Measurements from ENCODE around the gene GREB1L. TPM values are rescaled to one million over a fixed set of nuclear protein-coding genes. Genes with fewer than 3 reads are reported as not detected.
"Not testable (repeated sequence)": the region's sequence is repeated elsewhere in the genome, so short reads cannot be mapped to it uniquely, and the experiment has no call there.

The GREB1L gene
- polyA plus RNA-seq, 1 donor (not counting 4 experiments of a cell fraction or from before 2014, with no cell fraction given) = 5.5 TPM

DNA sequence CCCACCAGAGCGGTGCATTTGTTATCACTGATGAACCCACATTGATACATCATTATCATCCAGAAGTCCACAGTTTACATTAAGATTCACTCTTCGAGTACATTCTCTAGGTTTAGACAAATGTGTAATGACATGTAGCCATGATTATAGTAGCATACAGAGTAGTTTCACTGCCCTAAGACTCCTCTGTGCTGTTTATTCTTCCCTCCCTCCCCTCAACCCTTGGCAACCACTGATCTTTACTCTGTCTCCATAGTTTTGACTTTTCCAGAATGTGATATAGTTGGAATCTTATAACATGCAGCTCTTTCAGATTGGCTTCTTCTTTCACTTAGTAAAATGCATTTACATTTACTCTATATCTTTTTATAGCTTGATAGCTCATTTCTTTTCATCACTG, 31.2 kb upstream of the GREB1L start:
- no peak overlapping the region for H2AFZ ChIP-seq (ENCODE audit: control insufficient read depth, low read length)
- dilution Hi-C loops (cut with MboI; ENCODE audit: extremely low pct_ligation_motif_present, low sequenced_read_pairs) = no loop called here
- TF ChIP-seq, protein P1, sequence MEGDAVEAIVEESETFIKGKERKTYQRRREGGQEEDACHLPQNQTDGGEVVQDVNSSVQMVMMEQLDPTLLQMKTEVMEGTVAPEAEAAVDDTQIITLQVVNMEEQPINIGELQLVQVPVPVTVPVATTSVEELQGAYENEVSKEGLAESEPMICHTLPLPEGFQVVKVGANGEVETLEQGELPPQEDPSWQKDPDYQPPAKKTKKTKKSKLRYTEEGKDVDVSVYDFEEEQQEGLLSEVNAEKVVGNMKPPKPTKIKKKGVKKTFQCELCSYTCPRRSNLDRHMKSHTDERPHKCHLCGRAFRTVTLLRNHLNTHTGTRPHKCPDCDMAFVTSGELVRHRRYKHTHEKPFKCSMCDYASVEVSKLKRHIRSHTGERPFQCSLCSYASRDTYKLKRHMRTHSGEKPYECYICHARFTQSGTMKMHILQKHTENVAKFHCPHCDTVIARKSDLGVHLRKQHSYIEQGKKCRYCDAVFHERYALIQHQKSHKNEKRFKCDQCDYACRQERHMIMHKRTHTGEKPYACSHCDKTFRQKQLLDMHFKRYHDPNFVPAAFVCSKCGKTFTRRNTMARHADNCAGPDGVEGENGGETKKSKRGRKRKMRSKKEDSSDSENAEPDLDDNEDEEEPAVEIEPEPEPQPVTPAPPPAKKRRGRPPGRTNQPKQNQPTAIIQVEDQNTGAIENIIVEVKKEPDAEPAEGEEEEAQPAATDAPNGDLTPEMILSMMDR (optimal IDR thresholded peaks at IDR 0.05 in 1 of 3, IDR thresholded peaks at IDR 0.05 in 1 of 3, conservative IDR thresholded peaks at IDR 0.05 in 1 of 3; ENCODE audit: extremely low read depth in 1 of 3, insufficient read depth in 2 of 3, low read length in 3 of 3) = no peak
- TF ChIP-seq EZH2 (IDR thresholded peaks at IDR 0.05; ENCODE audit: low read length) = no peak
- no peaks in the 10 kb centered on the region for H3K27me3 ChIP-seq (ENCODE audit: control insufficient read depth, extremely low read depth, insufficient read depth, low read length)
- H3K27ac ChIP-seq (ENCODE audit: control insufficient read depth, insufficient read depth, low read length) = no peak overlapping the region
- DNase-seq (ENCODE audit: low read depth, low spot score) (no peak), FAIRE-seq (no peak)
- no peak overlapping the region for H3K4me3 ChIP-seq (ENCODE audit: control insufficient read depth in 2 of 3, extremely low read depth in 1 of 3, insufficient read depth in 2 of 3, low read depth in 1 of 3, low read length in 3 of 3)
- no peaks in the 10 kb centered on the region for H3K36me3 ChIP-seq (ENCODE audit: control insufficient read depth in 2 of 2, extremely low read depth in 1 of 2, insufficient read depth in 2 of 2, low read length in 2 of 2)
- no peaks in the 10 kb centered on the region for H3K9me1 ChIP-seq (ENCODE audit: control insufficient read depth, extremely low read depth, insufficient read depth, low read length)
- no peaks in the 10 kb centered on the region for H4K20me1 ChIP-seq (ENCODE audit: control insufficient read depth, extremely low read depth, insufficient read depth, low read length)
- H3K9ac ChIP-seq (ENCODE audit: control insufficient read depth, extremely low read depth, insufficient read depth, low read length) = no peak overlapping the region
- H3K79me2 ChIP-seq (ENCODE audit: control insufficient read depth, insufficient read depth, low read length) = no peaks in the 10 kb centered on the region
- no peaks in the 10 kb centered on the region for H3K4me1 ChIP-seq (ENCODE audit: control insufficient read depth, extremely low read depth, insufficient read depth, low read length)
- no peaks in the 10 kb centered on the region for H3K9me3 ChIP-seq (ENCODE audit: control insufficient read depth, low read depth, low read length)
- no peak overlapping the region for H3K4me2 ChIP-seq (ENCODE audit: control insufficient read depth, extremely low read depth, insufficient read depth, low read depth, low read length)

DNA sequence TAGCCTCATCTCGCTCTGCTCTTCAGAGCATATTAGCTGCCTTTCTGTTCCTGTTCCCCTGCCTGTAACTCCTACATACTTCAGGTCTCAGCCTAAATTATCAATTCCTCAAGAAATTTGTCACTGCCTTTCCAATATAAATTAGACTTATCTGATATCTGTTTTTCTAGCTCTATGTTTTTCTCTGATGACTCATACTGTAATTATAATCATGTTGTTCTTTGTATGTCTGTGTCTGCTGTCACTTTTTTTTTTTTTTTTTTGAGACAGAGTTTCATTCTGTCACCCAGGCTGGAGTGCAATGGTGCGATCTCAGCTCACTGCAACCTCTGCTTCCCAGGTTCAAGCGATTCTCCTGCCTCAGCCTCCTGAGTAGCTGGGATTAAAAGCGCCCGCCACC, 27.6 kb upstream of the GREB1L start:
- dilution Hi-C loops (cut with MboI; ENCODE audit: extremely low pct_ligation_motif_present, low sequenced_read_pairs) = not testable (repeated sequence)

DNA sequence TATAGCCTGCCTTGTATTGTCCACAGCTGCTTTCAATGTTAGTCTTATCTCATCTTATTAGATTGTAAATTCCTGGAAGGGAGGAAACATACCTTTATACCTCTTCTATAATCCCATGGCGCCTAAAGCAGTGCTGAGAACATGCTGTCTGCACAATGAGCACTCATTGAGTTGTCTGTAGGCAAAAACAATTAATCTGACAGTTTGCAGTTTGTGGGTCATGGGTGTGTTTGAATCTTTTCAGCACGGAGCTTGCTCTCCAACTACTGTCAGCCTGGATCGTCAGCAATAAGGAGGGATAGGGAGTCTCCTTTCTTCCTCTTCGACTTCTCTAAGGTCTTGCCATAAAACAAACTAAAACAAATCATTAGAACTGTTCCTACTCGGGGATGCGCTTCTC, 26.5 kb upstream of the GREB1L start:
- TF ChIP-seq, protein P1 (optimal IDR thresholded peaks at IDR 0.05 in 1 of 3, IDR thresholded peaks at IDR 0.05 in 1 of 3, conservative IDR thresholded peaks at IDR 0.05 in 1 of 3; ENCODE audit: extremely low read depth in 1 of 3, insufficient read depth in 2 of 3, low read length in 3 of 3) = no peak
- no peak for TF ChIP-seq EZH2 (IDR thresholded peaks at IDR 0.05; ENCODE audit: low read length)

More for the DNA sequence above, 27.6 kb upstream of the GREB1L start:
- not testable (repeated sequence) for H3K4me1 ChIP-seq (ENCODE audit: control insufficient read depth, extremely low read depth, insufficient read depth, low read length); H3K4me2 ChIP-seq (ENCODE audit: control insufficient read depth, extremely low read depth, insufficient read depth, low read depth, low read length); FAIRE-seq; H2AFZ ChIP-seq (ENCODE audit: control insufficient read depth, low read length); H4K20me1 ChIP-seq (ENCODE audit: control insufficient read depth, extremely low read depth, insufficient read depth, low read length); H3K27me3 ChIP-seq (ENCODE audit: control insufficient read depth, extremely low read depth, insufficient read depth, low read length); H3K79me2 ChIP-seq (ENCODE audit: control insufficient read depth, insufficient read depth, low read length); H3K36me3 ChIP-seq (ENCODE audit: control insufficient read depth in 2 of 2, extremely low read depth in 1 of 2, insufficient read depth in 2 of 2, low read length in 2 of 2); DNase-seq (ENCODE audit: low read depth, low spot score); H3K4me3 ChIP-seq (ENCODE audit: control insufficient read depth in 2 of 3, extremely low read depth in 1 of 3, insufficient read depth in 2 of 3, low read depth in 1 of 3, low read length in 3 of 3); H3K9me3 ChIP-seq (ENCODE audit: control insufficient read depth, low read depth, low read length); H3K9me1 ChIP-seq (ENCODE audit: control insufficient read depth, extremely low read depth, insufficient read depth, low read length); H3K9ac ChIP-seq (ENCODE audit: control insufficient read depth, extremely low read depth, insufficient read depth, low read length); H3K27ac ChIP-seq (ENCODE audit: control insufficient read depth, insufficient read depth, low read length)

More for the DNA sequence above, 26.5 kb upstream of the GREB1L start:
- H3K9ac ChIP-seq (ENCODE audit: control insufficient read depth, extremely low read depth, insufficient read depth, low read length) = no peak overlapping the region
- H3K4me1 ChIP-seq (ENCODE audit: control insufficient read depth, extremely low read depth, insufficient read depth, low read length) = no peaks in the 10 kb centered on the region
- H2AFZ ChIP-seq (ENCODE audit: control insufficient read depth, low read length) = no peak overlapping the region
- dilution Hi-C loops (cut with MboI; ENCODE audit: extremely low pct_ligation_motif_present, low sequenced_read_pairs) = no loop called here
- H3K9me1 ChIP-seq (ENCODE audit: control insufficient read depth, extremely low read depth, insufficient read depth, low read length) = no peaks in the 10 kb centered on the region
- FAIRE-seq (no peak), DNase-seq (ENCODE audit: low read depth, low spot score) (no peak)
- H3K27me3 ChIP-seq (ENCODE audit: control insufficient read depth, extremely low read depth, insufficient read depth, low read length) = no peaks in the 10 kb centered on the region
- no peaks in the 10 kb centered on the region for H3K36me3 ChIP-seq (ENCODE audit: control insufficient read depth in 2 of 2, extremely low read depth in 1 of 2, insufficient read depth in 2 of 2, low read length in 2 of 2)
- H3K27ac ChIP-seq (ENCODE audit: control insufficient read depth, insufficient read depth, low read length) = no peak overlapping the region
- H3K4me2 ChIP-seq (ENCODE audit: control insufficient read depth, extremely low read depth, insufficient read depth, low read depth, low read length) = no peak overlapping the region
- H3K79me2 ChIP-seq (ENCODE audit: control insufficient read depth, insufficient read depth, low read length) = no peaks in the 10 kb centered on the region
- H3K9me3 ChIP-seq (ENCODE audit: control insufficient read depth, low read depth, low read length) = no peaks in the 10 kb centered on the region
- H4K20me1 ChIP-seq (ENCODE audit: control insufficient read depth, extremely low read depth, insufficient read depth, low read length) = no peaks in the 10 kb centered on the region
- no peak overlapping the region for H3K4me3 ChIP-seq (ENCODE audit: control insufficient read depth in 2 of 3, extremely low read depth in 1 of 3, insufficient read depth in 2 of 3, low read depth in 1 of 3, low read length in 3 of 3)

Data from keratinocyte (primary cell).